GM12891 (cell line): ENCODE data around the gene ANTKMT.

Experiments
- DNase-seq: peaks from one replicate; pipeline ENCODE4 v3.0.0; 2011; ENCODE audit warnings: low spot score; ENCODE audit not compliant: insufficient read length
- FAIRE-seq: peaks from 2 replicates; lab custom pipeline; 2011; peaks lifted over from hg19 to GRCh38; lab: Jason Lieb, UNC
- PAX5 ChIP-seq: IDR thresholded peaks from 2 replicates; pipeline ENCODE4 v1.6.1; 2011; ENCODE audit warnings: low read length, moderate library complexity, mild to moderate bottlenecking; ENCODE audit not compliant: insufficient read depth, severe bottlenecking
- POLR2A ChIP-seq: IDR thresholded peaks from 2 replicates; pipeline ENCODE4 v1.6.1; 2011; ENCODE audit warnings: low read depth, low read length, control low read depth
- POLR2AphosphoS5 ChIP-seq: IDR thresholded peaks from 2 replicates; pipeline ENCODE4 v1.6.1; 2011; ENCODE audit warnings: low read depth, low read length, control low read depth
- POU2F2 ChIP-seq: IDR thresholded peaks from 2 replicates; pipeline ENCODE4 v1.6.1; 2011; ENCODE audit warnings: low read depth, mild to moderate bottlenecking, control low read depth, low read length, moderate library complexity
- SPI1 ChIP-seq: IDR thresholded peaks from 2 replicates; pipeline ENCODE4 v1.6.1; 2011; ENCODE audit warnings: low read depth, low read length, control low read depth
- TAF1 ChIP-seq: IDR thresholded peaks from 2 replicates; pipeline ENCODE4 v1.6.1; 2011; ENCODE audit warnings: low read depth, low read length, control low read depth

Gene ANTKMT

DNA sequence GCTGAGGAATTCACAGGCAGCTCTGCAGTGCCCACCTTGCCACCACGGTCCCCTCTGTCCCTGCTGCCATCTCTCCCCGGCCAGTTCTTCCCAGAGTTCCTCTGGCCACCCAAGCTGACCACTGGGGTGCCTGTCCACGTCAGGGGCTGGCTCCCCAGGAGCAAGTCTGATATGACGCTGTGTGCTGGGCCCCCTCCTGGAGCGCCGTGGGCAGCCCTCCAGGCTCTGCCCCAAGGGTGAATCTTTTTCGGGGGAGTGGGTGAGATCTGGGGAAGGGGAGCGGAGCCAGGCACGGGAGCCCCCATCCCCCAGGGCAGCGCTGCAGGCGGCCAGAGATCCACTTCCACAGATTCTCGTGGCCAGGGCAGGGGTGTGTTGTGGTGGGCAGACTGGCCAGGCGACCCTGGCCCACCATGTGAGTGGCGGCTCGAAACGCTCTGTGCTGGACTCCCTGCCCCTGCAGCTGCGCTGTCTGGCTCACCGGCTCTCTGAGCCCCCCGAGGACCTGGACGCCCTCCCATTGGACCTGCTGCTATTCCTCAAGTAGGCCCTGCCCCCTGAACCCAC lies 43.3 kb downstream of the ANTKMT start:
- DNase-seq (no peak), FAIRE-seq (no peak)
- TF ChIP-seq POLR2A = no peak
- TF ChIP-seq PAX5 = no peak
- TF ChIP-seq POU2F2 = no peak

- FAIRE-seq (no peak), DNase-seq (no peak)
- TF ChIP-seq POU2F2 = no peak
- TF ChIP-seq POLR2AphosphoS5 = no peak
These were observed 44.0 kb downstream of the ANTKMT start for GRCh38 chr16:764848-765487.

- FAIRE-seq (no peak), DNase-seq (no peak)
- TF ChIP-seq TAF1 (no peak), POLR2A (no peak), PAX5 (no peak), POU2F2 (no peak), POLR2AphosphoS5 (no peak), SPI1 (no peak)
These were observed 44.5 kb downstream of the ANTKMT start for GRCh38 chr16:765488-765865.

- no peak for DNase-seq
- no peak for TF ChIP-seq POU2F2
- TF ChIP-seq POLR2AphosphoS5 = no peak
- TF ChIP-seq SPI1 = no peak
- TF ChIP-seq TAF1 = no peak
- TF ChIP-seq POLR2A = no peak
- no peak for TF ChIP-seq PAX5
- no peak for FAIRE-seq
These were observed 45.3 kb downstream of the ANTKMT start for GRCh38 chr16:766008-766819.

DNA sequence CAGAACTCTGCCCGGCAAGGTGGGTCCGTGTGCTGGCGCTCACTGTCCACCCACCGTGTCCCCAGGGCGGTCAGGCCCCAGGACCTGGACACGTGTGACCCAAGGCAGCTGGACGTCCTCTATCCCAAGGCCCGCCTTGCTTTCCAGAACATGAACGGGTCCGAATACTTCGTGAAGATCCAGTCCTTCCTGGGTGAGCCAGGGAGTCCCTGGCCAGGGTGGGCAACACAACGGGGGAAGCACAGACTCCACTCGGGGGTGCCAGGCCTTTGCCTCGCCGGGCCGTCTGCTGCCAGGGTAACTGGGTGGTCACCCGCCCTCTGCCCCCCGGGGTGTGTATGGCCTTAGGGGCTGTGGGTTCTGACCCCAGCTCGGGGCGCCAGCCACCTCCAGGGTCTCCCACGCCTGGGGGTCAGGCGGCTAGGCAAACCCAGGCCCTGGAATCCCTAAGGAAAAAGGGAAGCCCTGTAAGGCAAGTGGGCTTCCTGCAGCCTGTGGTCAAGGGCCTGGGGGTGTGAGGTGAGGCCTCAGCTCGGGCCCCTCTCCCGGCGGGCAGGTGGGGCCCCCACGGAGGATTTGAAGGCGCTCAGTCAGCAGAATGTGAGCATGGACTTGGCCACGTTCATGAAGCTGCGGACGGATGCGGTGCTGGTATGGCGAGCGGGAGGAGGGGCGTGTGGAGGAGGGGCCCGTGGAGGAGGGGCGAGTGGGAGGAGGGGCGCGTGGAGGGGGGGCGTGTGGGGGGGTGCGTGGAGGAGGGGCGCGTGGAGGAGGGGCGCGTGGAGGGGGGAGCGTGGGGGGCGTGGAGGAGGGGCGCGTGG lies 46.1 kb downstream of the ANTKMT start:
- DNase-seq (no peak), FAIRE-seq (no peak)
- TF ChIP-seq TAF1 (no peak), POLR2A (no peak), POU2F2 (no peak), SPI1 (no peak), POLR2AphosphoS5 (no peak), PAX5 (no peak)

GRCh38 chr16:767743-768235 lies 46.8 kb downstream of the ANTKMT start:
- TF ChIP-seq TAF1 = no peak
- TF ChIP-seq POU2F2 = no peak
- no peak for TF ChIP-seq SPI1
- TF ChIP-seq POLR2A = no peak
- TF ChIP-seq POLR2AphosphoS5 = no peak
- no peak for TF ChIP-seq PAX5
- DNase-seq (no peak), FAIRE-seq (no peak)

- TF ChIP-seq SPI1 (no peak), POLR2A (no peak), TAF1 (no peak), POLR2AphosphoS5 (no peak), PAX5 (no peak), POU2F2 (no peak)
- DNase-seq (no peak), FAIRE-seq (no peak)
These were observed 47.5 kb downstream of the ANTKMT start for GRCh38 chr16:768428-768827.

- FAIRE-seq (no peak), DNase-seq (no peak)
- TF ChIP-seq PAX5 (no peak), SPI1 (no peak), TAF1 (no peak), POLR2A (no peak), POU2F2 (no peak), POLR2AphosphoS5 (no peak)
These were observed 48.3 kb downstream of the ANTKMT start for GRCh38 chr16:769184-769784.

DNA sequence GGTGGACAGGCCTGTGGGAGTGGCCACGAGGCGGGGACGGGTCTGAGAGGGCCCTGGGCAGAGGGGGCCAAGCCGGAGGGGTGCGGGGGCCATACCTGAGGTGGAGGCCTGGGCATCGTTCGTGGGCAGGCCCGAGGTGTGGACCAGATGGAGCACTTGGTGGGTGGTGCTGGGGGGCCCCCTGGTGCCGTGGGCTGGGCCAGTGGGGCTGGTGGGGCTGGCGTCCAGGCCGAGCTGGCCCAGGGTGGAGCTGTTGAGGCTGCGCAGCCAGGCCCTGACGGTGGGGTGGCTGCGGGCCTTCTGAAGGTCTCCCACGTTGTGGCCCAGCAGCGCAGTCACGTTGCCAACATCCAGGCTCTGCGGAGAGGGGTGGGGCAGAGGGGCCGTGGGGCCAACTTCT lies 49.0 kb downstream of the ANTKMT start:
- FAIRE-seq = no peak
- no peak for DNase-seq
- TF ChIP-seq POLR2A (no peak), PAX5 (no peak), POLR2AphosphoS5 (no peak), SPI1 (no peak), POU2F2 (no peak), TAF1 (no peak)

DNA sequence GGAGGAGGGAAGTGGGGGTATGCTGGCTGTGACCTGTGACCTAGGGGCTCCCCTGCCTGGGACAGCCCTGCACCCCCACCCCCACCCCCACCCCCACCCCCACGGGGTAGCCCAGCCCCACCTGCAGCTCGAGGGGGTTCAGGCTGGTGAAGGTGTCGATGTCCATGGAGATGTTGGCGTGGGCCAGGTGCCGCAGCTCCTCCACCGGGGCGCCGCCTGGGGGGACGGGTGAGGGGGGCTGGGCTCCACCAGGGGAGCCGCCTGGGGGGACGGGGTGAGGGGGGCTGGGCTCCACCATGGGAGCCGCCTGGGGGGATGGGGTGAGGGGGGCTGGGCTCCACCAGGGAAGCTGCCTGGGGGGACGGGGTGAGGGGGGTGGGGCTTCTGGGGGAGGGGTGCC lies 49.5 kb downstream of the ANTKMT start:
- no peak for TF ChIP-seq TAF1
- no peak for TF ChIP-seq POLR2AphosphoS5
- TF ChIP-seq PAX5 = no peak
- TF ChIP-seq POLR2A = no peak
- TF ChIP-seq POU2F2 = no peak
- TF ChIP-seq SPI1 = no peak
- FAIRE-seq = no peak
- no peak for DNase-seq
